Measurements from ENCODE around the gene IL1F10. TPM values are rescaled to one million over a fixed set of nuclear protein-coding genes. Genes with fewer than 3 reads are reported as not detected.

The IL1F10 gene
- total and polyA plus RNA-seq, 2 of the 13 experiments (the other 11 are each of a cell fraction or from before 2014, with no cell fraction given), result not detected

- TF ChIP-seq MAZ (IDR thresholded peaks at IDR 0.05; ENCODE audit: borderline replicate concordance, low read depth, low read length) (no peak), MAZ (CRISPR knock-in tag; IDR thresholded peaks at IDR 0.05; ENCODE audit: low read depth) (no peak; the same call in 1 of the 2 replicates), CENPX (CRISPR knock-in tag; IDR thresholded peaks at IDR 0.05) (no peak), FIP1L1 (IDR thresholded peaks at IDR 0.05; ENCODE audit: borderline replicate concordance, insufficient read depth, low read depth, low read length) (no peak), ARID3A (IDR thresholded peaks at IDR 0.05; ENCODE audit: low read depth, low read length) (0 out of 2 replicates have a peak, but pooled peaks have one; percentile 47), THAP7 (CRISPR knock-in tag; IDR thresholded peaks at IDR 0.05) (no peak), ZNF550 (CRISPR knock-in tag; IDR thresholded peaks at IDR 0.05; ENCODE audit: borderline replicate concordance) (no peak), AHDC1 (CRISPR knock-in tag; IDR thresholded peaks at IDR 0.05; ENCODE audit: borderline replicate concordance) (peak; percentile 81), ADNP (CRISPR knock-in tag; IDR thresholded peaks at IDR 0.05) (no peak), NCOA5 (CRISPR knock-in tag; IDR thresholded peaks at IDR 0.05) (no peak), ZNF557 (CRISPR knock-in tag; IDR thresholded peaks at IDR 0.05) (0 out of 2 replicates have a peak, but pooled peaks have one; percentile 64), ZNF546 (CRISPR knock-in tag; conservative IDR thresholded peaks at IDR 0.05) (no peak), KAT2B (IDR thresholded peaks at IDR 0.05; ENCODE audit: borderline replicate concordance, low read depth, low read length) (no peak), IRX3 (CRISPR knock-in tag; IDR thresholded peaks at IDR 0.05; ENCODE audit: borderline replicate concordance, low read depth) (no peak), PITX1 (CRISPR knock-in tag; IDR thresholded peaks at IDR 0.05) (0 out of 2 replicates have a peak, but pooled peaks have one; percentile 64), CHCHD3 (CRISPR knock-in tag; IDR thresholded peaks at IDR 0.05) (no peak), ELF1 (CRISPR knock-in tag; IDR thresholded peaks at IDR 0.05) (0 out of 2 replicates have a peak, but pooled peaks have one; percentile 10), ZNF569 (CRISPR knock-in tag; IDR thresholded peaks at IDR 0.05; ENCODE audit: borderline replicate concordance) (no peak), SOX5 (CRISPR knock-in tag; IDR thresholded peaks at IDR 0.05; ENCODE audit: borderline replicate concordance) (peak; percentile 79), RARG (CRISPR knock-in tag; IDR thresholded peaks at IDR 0.05; ENCODE audit: low read depth) (no peak)
These were observed 20.6 kb downstream of the IL1F10 start (continued) for GRCh38 chr2:113088213-113088992.

Measured in HepG2 (cell line).